ENCODE measurements around the gene KCNK4.

Gene KCNK4

DNA sequence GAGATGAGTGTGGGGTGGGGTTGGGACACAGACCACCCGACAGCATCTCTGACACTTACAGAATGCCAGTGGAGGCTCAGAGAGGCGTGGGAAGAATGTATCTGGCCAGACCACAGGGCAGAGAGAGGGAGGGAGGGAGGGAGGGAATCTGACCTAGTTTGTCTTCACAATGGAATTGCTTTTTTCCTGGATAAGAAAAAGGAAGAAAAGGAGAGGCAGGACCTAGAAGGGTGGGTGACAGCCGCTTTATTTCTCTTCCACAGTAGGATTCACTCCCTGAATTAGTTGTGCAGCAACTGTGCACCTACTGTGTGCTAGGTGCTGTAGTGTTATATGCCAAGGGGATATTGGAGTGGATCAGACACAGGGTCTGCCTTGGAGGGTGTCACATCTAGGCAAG lies 3.7 kb downstream of the KCNK4 start:
- H3K4me3 ChIP-seq (ENCODE audit: low read depth, low read length): no peak overlapping the region
- DNase-seq (ENCODE audit: low read depth): peak; percentile 47
- TF ChIP-seq, protein P1, sequence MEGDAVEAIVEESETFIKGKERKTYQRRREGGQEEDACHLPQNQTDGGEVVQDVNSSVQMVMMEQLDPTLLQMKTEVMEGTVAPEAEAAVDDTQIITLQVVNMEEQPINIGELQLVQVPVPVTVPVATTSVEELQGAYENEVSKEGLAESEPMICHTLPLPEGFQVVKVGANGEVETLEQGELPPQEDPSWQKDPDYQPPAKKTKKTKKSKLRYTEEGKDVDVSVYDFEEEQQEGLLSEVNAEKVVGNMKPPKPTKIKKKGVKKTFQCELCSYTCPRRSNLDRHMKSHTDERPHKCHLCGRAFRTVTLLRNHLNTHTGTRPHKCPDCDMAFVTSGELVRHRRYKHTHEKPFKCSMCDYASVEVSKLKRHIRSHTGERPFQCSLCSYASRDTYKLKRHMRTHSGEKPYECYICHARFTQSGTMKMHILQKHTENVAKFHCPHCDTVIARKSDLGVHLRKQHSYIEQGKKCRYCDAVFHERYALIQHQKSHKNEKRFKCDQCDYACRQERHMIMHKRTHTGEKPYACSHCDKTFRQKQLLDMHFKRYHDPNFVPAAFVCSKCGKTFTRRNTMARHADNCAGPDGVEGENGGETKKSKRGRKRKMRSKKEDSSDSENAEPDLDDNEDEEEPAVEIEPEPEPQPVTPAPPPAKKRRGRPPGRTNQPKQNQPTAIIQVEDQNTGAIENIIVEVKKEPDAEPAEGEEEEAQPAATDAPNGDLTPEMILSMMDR (conservative IDR thresholded peaks at IDR 0.05; ENCODE audit: low read depth, low read length): no peak

DNA sequence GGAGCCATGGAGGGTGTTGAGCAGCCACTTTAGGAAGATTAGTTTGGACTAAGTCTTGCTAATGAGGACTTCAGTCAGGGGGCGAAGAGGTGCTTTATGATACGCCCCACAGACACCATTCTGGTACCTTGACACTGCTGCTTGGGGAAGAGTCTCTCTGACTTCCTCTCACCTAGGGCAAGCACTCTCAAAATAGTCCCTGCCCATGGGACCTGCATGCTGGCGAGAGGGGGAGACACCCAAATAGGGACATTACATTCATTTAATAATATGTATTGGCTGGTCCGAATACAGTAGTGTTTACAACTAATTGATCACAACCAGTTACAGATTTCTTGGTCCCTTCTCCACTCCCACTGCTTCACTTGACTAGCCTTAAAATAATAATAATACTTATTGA lies 4.7 kb downstream of the KCNK4 start:
- TF ChIP-seq, protein P1 (conservative IDR thresholded peaks at IDR 0.05; ENCODE audit: low read depth, low read length): no peak
- no peak overlapping the region for H3K4me3 ChIP-seq (ENCODE audit: low read depth, low read length)
- DNase-seq (ENCODE audit: low read depth): no peak

DNA sequence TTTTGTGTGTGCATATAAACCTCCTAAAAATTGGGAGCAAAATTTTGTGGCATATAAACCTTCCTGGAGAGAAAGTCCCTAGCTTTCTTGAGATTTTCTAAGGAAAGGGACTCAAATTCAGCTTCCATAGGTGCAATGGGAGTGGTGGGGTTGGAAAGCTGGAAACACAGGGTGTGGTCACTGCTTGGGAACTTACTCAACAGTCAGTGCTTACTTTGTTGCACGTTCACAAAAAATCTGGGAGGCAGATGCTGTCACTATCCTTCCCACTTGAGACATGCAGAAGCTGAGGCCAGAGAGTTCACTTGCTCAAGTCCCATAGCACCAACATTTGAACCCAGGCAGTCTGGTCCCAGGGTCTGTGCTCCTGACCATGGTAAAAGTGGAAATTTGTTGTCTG lies 5.1 kb downstream of the KCNK4 start:
- TF ChIP-seq, protein P1 (conservative IDR thresholded peaks at IDR 0.05; ENCODE audit: low read depth, low read length): no peak
- H3K4me3 ChIP-seq (ENCODE audit: low read depth, low read length): no peak overlapping the region
- no peak for DNase-seq (ENCODE audit: low read depth)

DNA sequence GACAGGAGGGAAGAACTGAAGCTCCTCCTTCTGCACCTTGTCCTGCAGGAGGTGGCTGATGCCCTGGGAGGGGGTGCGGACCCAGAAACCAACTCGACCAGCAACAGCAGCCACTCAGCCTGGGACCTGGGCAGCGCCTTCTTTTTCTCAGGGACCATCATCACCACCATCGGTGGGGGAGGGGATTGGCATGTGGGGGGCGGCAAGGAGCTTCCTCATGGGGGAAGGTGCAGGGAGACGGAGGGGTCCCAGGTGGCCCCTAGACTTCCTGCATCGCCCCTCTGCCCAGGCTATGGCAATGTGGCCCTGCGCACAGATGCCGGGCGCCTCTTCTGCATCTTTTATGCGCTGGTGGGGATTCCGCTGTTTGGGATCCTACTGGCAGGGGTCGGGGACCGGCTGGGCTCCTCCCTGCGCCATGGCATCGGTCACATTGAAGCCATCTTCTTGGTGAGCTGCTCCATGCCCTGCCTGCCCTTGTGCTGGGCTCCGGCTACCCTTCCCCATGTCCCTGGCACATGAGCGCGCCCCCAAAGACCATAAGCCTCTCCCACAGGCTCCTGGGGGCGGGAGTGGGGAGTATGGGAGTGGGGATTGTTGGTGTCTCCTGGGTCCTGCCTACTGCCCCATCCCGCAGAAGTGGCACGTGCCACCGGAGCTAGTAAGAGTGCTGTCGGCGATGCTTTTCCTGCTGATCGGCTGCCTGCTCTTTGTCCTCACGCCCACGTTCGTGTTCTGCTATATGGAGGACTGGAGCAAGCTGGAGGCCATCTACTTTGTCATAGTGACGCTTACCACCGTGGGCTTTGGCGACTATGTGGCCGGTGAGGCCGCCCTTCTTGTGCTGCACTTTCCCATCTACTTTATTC lies 6.0 kb downstream of the KCNK4 start:
- DNase-seq (ENCODE audit: low read depth): no peak
- H3K4me3 ChIP-seq (ENCODE audit: low read depth, low read length): no peak overlapping the region
- TF ChIP-seq, protein P1 (conservative IDR thresholded peaks at IDR 0.05; ENCODE audit: low read depth, low read length): no peak

DNA sequence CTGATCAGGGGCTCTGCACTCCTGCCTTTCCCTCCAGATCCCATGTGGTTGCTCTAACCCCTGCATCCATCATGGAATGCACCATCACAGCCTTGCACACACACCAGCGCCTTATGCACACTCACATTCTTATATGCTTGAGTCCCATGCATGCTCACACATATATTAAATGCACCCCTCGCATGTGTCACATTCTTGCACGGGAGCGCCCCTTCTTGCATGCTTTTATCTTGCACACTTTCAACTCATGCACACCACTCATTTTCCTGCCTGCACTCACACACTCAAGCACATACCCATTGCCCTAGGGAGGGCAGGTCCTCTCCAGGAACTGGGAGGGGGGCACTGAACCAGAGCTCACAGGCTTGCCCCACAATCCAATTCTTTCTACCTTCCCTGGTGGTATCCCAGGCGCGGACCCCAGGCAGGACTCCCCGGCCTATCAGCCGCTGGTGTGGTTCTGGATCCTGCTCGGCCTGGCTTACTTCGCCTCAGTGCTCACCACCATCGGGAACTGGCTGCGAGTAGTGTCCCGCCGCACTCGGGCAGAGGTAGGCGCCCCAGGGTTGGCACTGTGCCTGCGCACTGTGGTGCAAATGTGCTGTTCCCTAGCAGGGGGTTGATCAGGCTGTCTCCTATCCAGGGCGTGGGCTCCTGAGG lies 6.7 kb downstream of the KCNK4 start:
- no peak overlapping the region for H3K4me3 ChIP-seq (ENCODE audit: low read depth, low read length)
- no peak for DNase-seq (ENCODE audit: low read depth)
- TF ChIP-seq, protein P1 (conservative IDR thresholded peaks at IDR 0.05; ENCODE audit: low read depth, low read length): no peak

DNA sequence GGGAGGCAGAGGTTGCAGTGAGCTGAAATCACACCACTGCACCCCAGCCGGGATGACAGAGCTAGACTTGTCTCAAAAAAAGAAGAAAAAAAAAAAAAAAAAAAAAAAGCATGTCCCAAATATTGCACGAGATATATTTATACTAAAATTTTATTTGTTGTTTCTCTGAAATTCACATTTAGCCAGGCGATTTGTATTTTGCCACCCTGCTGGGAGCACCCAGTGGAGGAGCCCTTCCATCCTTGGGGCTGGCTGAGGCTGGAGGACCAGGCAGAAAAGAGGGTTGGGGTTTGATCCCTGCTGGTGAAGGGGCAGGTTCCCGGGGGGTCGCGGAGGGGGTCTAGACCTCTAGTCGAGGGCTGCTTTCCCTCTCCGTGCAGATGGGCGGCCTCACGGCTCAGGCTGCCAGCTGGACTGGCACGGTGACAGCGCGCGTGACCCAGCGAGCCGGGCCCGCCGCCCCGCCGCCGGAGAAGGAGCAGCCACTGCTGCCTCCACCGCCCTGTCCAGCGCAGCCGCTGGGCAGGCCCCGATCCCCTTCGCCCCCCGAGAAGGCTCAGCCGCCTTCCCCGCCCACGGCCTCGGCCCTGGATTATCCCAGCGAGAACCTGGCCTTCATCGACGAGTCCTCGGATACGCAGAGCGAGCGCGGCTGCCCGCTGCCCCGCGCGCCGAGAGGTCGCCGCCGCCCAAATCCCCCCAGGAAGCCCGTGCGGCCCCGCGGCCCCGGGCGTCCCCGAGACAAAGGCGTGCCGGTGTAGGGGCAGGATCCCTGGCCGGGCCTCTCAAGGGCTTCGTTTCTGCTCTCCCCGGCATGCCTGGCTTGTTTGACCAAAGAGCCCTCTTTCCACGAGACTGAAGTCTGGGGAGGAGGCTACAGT lies 8.1 kb downstream of the KCNK4 start:
- no peak for DNase-seq (ENCODE audit: low read depth)
- H3K4me3 ChIP-seq (ENCODE audit: low read depth, low read length): peak overlapping the region; percentile 36
- TF ChIP-seq, protein P1 (conservative IDR thresholded peaks at IDR 0.05; ENCODE audit: low read depth, low read length): no peak
